HepG2 (cell line): ENCODE measurements around the gene TRERF1. TPM values are rescaled to one million over a fixed set of nuclear protein-coding genes. Genes with fewer than 3 reads are reported as not detected.

Experiments used
- AHR ChIP-seq: IDR thresholded peaks from 2 replicates; pipeline ENCODE4 v1.6.1; 2018; ENCODE audit warnings: missing genetic modification reagents, missing compliant biosample characterization
- BRD4 ChIP-seq: sonication (generic); formaldehyde crosslinking; IDR thresholded peaks from 2 replicates; pipeline ENCODE4 v1.4.0; 2020; ENCODE audit warnings: missing genetic modification reagents
- CTCF ChIP-seq: sonication (generic); formaldehyde crosslinking; IDR thresholded peaks from 2 replicates; pipeline ENCODE4 v1.5.0; 2020; ENCODE audit warnings: mild to moderate bottlenecking, missing genetic modification reagents, moderate library complexity
- DNMT3B ChIP-seq: conservative IDR thresholded peaks from 2 replicates; pipeline ENCODE4 v1.6.1; 2016; ENCODE audit warnings: missing biosample characterization, control low read depth
- GATA4 ChIP-seq: sonication (generic); IDR thresholded peaks from 2 replicates; pipeline ENCODE4 v1.6.1; 2016; ENCODE audit warnings: antibody characterized with exemption, low read depth, borderline replicate concordance
- HCFC1 ChIP-seq: fragments of 150-350 bp; IDR thresholded peaks from 2 replicates; pipeline ENCODE4 v1.6.1; 2014; ENCODE audit warnings: low read depth, low read length
- HOXA9 ChIP-seq: sonication (generic); formaldehyde crosslinking; IDR thresholded peaks from 2 replicates; pipeline ENCODE4 v1.8.1; 2022; ENCODE audit warnings: missing genetic modification reagents, mild to moderate bottlenecking, moderate library complexity, borderline replicate concordance
- KMT2B ChIP-seq: IDR thresholded peaks from 2 replicates; pipeline ENCODE4 v1.6.1; 2016; ENCODE audit warnings: missing genetic modification reagents, missing compliant biosample characterization
- NONO ChIP-seq, 2 experiments: fragments of 450-650 bp in 1 of 2; sonication (generic) in 1 of 2; formaldehyde crosslinking in 1 of 2; IDR thresholded peaks in 1 of 2; conservative IDR thresholded peaks in 1 of 2; 2 replicates each; pipeline versions ENCODE4 v1.6.1 to v1.8.0; 2017 to 2022; ENCODE audit warnings: mild to moderate bottlenecking in 1 of 2, missing genetic modification reagents in 1 of 2, moderate library complexity in 1 of 2
- PAF1 ChIP-seq: IDR thresholded peaks from 2 replicates; pipeline ENCODE4 v1.6.1; 2016; ENCODE audit warnings: missing genetic modification reagents, missing compliant biosample characterization
- ZBTB20 ChIP-seq: sonication (generic); formaldehyde crosslinking; IDR thresholded peaks from 2 replicates; pipeline ENCODE4 v1.8.1; 2023; ENCODE audit warnings: missing genetic modification reagents, low read depth, mild to moderate bottlenecking, borderline replicate concordance
- ZBTB25 ChIP-seq: IDR thresholded peaks from 2 replicates; pipeline ENCODE4 v1.6.1; 2018; ENCODE audit warnings: missing genetic modification reagents
- ZBTB34 ChIP-seq: sonication (generic); formaldehyde crosslinking; IDR thresholded peaks from 2 replicates; pipeline ENCODE4 v1.8.0; 2022; ENCODE audit warnings: mild to moderate bottlenecking, missing genetic modification reagents
- ZFP36L1 ChIP-seq: sonication (generic); formaldehyde crosslinking; IDR thresholded peaks from 2 replicates; pipeline ENCODE4 v1.8.0; 2022; ENCODE audit warnings: mild to moderate bottlenecking, missing genetic modification reagents, moderate library complexity
- ZFP90 ChIP-seq: sonication (generic); formaldehyde crosslinking; IDR thresholded peaks from 2 replicates; pipeline ENCODE4 v1.8.0; 2022; ENCODE audit warnings: missing genetic modification reagents, mild to moderate bottlenecking, inconsistent platforms, borderline replicate concordance
- ZNF136 ChIP-seq: sonication (generic); formaldehyde crosslinking; IDR thresholded peaks from 2 replicates; pipeline ENCODE4 v1.8.1; 2022; ENCODE audit warnings: low read depth, mild to moderate bottlenecking, moderate library complexity, missing genetic modification reagents
- ZNF207 ChIP-seq: fragments of 450-650 bp; IDR thresholded peaks from 2 replicates; pipeline ENCODE4 v1.6.1; 2016; ENCODE audit warnings: antibody characterized with exemption, borderline replicate concordance
- ZNF343 ChIP-seq: sonication (generic); formaldehyde crosslinking; IDR thresholded peaks from 2 replicates; pipeline ENCODE4 v1.4.0; 2020; ENCODE audit warnings: mild to moderate bottlenecking, missing genetic modification reagents
- ZNF451 ChIP-seq: sonication (generic); formaldehyde crosslinking; IDR thresholded peaks from 2 replicates; pipeline ENCODE4 v1.5.0; 2020; ENCODE audit warnings: mild to moderate bottlenecking, missing genetic modification reagents
- ZNF816 ChIP-seq: sonication (generic); formaldehyde crosslinking; IDR thresholded peaks from 2 replicates; pipeline ENCODE4 v1.8.0; 2022; ENCODE audit warnings: missing genetic modification reagents, mild to moderate bottlenecking, borderline replicate concordance
- polyA plus RNA-seq, 8 experiments: library from polyadenylated mRNA; depleted of rRNA in 3 of 8; stranded (reverse) in 7 of 8; unstranded in 1 of 8; fragments of >200 nt; fragmentation: Illumina TruSeq in 4 of 8; extraction: Trizol in 4 of 8; gene quantifications; 2 replicates each; pipeline versions ENCODE4 v1.2.1 to v1.2.3, GENCODE V29; 2011 to 2016; ENCODE audit warnings: low read depth in 4 of 8, missing spikeins in 1 of 8, mixed read lengths in 1 of 8; ENCODE audit not compliant: insufficient read depth in 1 of 8
- total RNA-seq, 5 experiments: library from RNA; depleted of rRNA; stranded (reverse); fragments of >200 nt; fragmentation: Illumina TruSeq; extraction: Trizol; gene quantifications; 2 replicates each; pipeline ENCODE4 v1.2.3, GENCODE V29; 2016; ENCODE audit warnings: low read depth in 1 of 5
- TF ChIP-seq, protein P1 (sequence below): fragments of 450-650 bp; IDR thresholded peaks from 2 replicates; pipeline ENCODE4 v1.6.1; 2017; ENCODE audit warnings: mild to moderate bottlenecking
- TF ChIP-seq, protein P2 (sequence below): sonication (generic); formaldehyde crosslinking; IDR thresholded peaks from 2 replicates; pipeline ENCODE4 v1.8.1; 2023; ENCODE audit warnings: mild to moderate bottlenecking, missing genetic modification reagents, borderline replicate concordance

The TRERF1 gene
- total and polyA plus RNA-seq, 2 of the 13 experiments (the other 11 are each of a cell fraction or from before 2014, with no cell fraction given): 0.02 TPM; not detected in 1

DNA sequence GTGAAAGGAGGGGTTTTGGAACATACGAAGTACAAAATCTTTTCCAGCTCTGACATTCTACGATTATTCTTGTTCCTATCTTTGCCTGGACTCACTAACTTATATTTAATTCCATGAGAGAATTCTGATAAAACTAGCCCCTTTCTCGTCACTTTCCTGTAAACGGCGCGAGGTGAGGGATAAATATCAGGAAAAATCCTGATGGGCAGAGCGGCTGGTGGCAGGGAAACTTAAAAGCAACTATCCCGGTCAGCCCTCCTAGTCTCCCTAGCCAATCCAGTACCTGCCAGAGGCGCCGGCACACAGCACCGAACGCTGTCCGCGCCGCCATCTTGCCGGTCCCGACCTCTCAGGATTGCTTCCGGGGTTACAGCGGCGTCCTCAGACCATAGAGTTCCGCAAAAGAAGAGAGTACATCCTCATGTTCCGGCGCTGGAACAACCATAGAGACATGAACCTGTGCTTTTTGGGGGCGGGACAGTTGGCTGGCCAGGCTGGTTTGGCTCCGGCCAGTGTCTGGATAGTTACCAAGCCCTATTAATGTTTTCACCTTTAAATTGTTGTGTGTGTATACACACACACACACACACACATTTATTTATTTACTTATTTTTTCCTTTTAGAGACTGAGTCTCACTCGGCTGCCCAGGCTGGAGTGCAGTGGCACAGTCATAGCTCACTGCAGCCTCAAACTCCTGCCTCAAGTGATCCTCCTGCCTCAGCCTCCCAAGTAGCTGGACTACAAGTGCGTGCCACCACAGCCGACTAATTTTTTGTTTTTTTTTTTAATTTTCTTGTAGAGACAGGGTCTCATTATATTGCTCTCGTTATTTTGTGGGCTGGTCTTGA, 234.0 kb downstream of the TRERF1 start, which contains the start of gene MRPS10 (continued):
- no peak for TF ChIP-seq ZBTB34 (CRISPR knock-in tag)
- peak; percentile 74; the same call in 1 of the 2 replicates for TF ChIP-seq ZBTB20 (CRISPR knock-in tag)
- no peak for TF ChIP-seq ZNF451 (CRISPR knock-in tag)
- TF ChIP-seq GATA4: peak; percentile 53; the same call in 1 of the 2 replicates
- no peak for TF ChIP-seq ZNF343 (CRISPR knock-in tag)
- peak; percentile 37; the same call in 1 of the 2 replicates for TF ChIP-seq CTCF (CRISPR knock-in tag)
- no peak for TF ChIP-seq NONO (IDR thresholded peaks at IDR 0.05)
- TF ChIP-seq NONO (CRISPR knock-in tag; conservative IDR thresholded peaks at IDR 0.05): peak; percentile 92
- TF ChIP-seq ZFP90 (CRISPR knock-in tag): peak; percentile 86
- TF ChIP-seq ZNF207: no peak
- TF ChIP-seq HOXA9 (CRISPR knock-in tag): no peak
- peak; percentile 83 for TF ChIP-seq HCFC1
- no peak for TF ChIP-seq PAF1 (CRISPR knock-in tag)
- TF ChIP-seq KMT2B (CRISPR knock-in tag): peak; percentile 99
- peak; percentile 66; the same call in 1 of the 2 replicates for TF ChIP-seq BRD4 (CRISPR knock-in tag)
- TF ChIP-seq ZNF136: no peak
- TF ChIP-seq, protein P1, sequence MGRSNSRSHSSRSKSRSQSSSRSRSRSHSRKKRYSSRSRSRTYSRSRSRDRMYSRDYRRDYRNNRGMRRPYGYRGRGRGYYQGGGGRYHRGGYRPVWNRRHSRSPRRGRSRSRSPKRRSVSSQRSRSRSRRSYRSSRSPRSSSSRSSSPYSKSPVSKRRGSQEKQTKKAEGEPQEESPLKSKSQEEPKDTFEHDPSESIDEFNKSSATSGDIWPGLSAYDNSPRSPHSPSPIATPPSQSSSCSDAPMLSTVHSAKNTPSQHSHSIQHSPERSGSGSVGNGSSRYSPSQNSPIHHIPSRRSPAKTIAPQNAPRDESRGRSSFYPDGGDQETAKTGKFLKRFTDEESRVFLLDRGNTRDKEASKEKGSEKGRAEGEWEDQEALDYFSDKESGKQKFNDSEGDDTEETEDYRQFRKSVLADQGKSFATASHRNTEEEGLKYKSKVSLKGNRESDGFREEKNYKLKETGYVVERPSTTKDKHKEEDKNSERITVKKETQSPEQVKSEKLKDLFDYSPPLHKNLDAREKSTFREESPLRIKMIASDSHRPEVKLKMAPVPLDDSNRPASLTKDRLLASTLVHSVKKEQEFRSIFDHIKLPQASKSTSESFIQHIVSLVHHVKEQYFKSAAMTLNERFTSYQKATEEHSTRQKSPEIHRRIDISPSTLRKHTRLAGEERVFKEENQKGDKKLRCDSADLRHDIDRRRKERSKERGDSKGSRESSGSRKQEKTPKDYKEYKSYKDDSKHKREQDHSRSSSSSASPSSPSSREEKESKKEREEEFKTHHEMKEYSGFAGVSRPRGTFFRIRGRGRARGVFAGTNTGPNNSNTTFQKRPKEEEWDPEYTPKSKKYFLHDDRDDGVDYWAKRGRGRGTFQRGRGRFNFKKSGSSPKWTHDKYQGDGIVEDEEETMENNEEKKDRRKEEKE: no peak
- TF ChIP-seq ZNF816: no peak; the same call in 1 of the 2 replicates
- TF ChIP-seq, protein P2, sequence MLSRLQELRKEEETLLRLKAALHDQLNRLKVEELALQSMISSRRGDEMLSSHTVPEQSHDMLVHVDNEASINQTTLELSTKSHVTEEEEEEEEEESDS: no peak
- peak; percentile 83; the same call in 1 of the 2 replicates for TF ChIP-seq ZFP36L1 (CRISPR knock-in tag)
- TF ChIP-seq ZBTB25: peak; percentile 96
- 0 out of 2 replicates have a peak, but pooled peaks have one; percentile 21 for TF ChIP-seq DNMT3B (CRISPR knock-in tag)
- TF ChIP-seq AHR (CRISPR knock-in tag): peak; percentile 77; the same call in 1 of the 2 replicates
